Type B pancreatic cell (in vitro differentiated cells): Measurements from ENCODE around the gene CEP85. TPM values are rescaled to one million over a fixed set of nuclear protein-coding genes. Genes with fewer than 3 reads are reported as not detected.

ENCODE experiments used
- DNase-seq: peaks from one replicate; pipeline ENCODE4 v3.0.0; 2021; ENCODE audit warnings: mixed read lengths; ENCODE audit not compliant: unreplicated experiment; ENCODE audit errors: extremely low spot score
- H3K27ac Mint-ChIP-seq: 2 replicates; pipeline ENCODE4 v1.8.0; 2021; ENCODE audit warnings: mild to moderate bottlenecking, mixed read lengths
- H3K27me3 Mint-ChIP-seq: 2 replicates; pipeline ENCODE4 v1.8.0; 2021; ENCODE audit warnings: mixed read lengths
- H3K36me3 Mint-ChIP-seq: 2 replicates; pipeline ENCODE4 v1.8.0; 2021; ENCODE audit warnings: mixed read lengths
- H3K4me1 Mint-ChIP-seq: one replicate; pipeline ENCODE4 v1.8.0; 2021; ENCODE audit warnings: mixed read lengths; ENCODE audit not compliant: unreplicated experiment
- H3K4me3 Mint-ChIP-seq: 2 replicates; pipeline ENCODE4 v1.8.0; 2021; ENCODE audit warnings: mild to moderate bottlenecking, mixed read lengths
- H3K9me3 Mint-ChIP-seq: 2 replicates; pipeline ENCODE4 v1.8.0; 2021; ENCODE audit warnings: mixed read lengths
- total RNA-seq: library from RNA; stranded (reverse); gene quantifications from 2 replicates; pipeline ENCODE4 v1.2.1, GENCODE V29; 2021; ENCODE audit warnings: low replicate concordance
- TF ChIP-seq, protein P1 (sequence below): fragments of 200-600 bp; sonication (generic); conservative IDR thresholded peaks from 2 replicates; pipeline ENCODE4 v1.5.0; 2021; ENCODE audit warnings: antibody characterized with exemption, mild to moderate bottlenecking

CEP85 gene
- total RNA-seq, 1 donor from 2014 or later = 26.8 TPM

DNA sequence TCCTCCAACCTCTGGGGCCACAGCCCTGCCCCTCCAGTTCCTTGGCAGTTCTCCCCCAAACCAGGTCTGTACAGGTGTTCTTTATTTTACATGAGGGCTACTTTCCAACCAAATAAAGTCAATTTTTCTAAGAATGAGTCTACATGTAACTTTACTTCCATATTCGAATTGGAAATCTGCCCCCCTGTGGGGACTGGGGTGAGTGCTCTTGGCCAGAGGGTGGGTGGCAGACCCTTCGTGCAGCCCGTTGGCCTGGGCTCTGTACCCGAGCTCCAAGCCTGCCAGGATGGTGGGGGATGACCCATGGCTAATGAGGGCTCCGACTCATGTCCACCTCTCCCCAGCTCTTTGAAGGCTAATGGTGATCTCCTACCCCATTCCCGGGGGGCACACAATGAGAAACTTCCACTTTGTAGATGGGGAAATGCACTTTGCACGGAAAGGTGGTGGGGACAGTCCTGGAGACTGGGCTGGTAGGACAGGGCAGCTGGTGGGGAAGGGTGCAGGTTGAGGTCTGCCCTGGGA is 44.2 kb upstream of the CEP85 start:
- TF ChIP-seq, protein P1, sequence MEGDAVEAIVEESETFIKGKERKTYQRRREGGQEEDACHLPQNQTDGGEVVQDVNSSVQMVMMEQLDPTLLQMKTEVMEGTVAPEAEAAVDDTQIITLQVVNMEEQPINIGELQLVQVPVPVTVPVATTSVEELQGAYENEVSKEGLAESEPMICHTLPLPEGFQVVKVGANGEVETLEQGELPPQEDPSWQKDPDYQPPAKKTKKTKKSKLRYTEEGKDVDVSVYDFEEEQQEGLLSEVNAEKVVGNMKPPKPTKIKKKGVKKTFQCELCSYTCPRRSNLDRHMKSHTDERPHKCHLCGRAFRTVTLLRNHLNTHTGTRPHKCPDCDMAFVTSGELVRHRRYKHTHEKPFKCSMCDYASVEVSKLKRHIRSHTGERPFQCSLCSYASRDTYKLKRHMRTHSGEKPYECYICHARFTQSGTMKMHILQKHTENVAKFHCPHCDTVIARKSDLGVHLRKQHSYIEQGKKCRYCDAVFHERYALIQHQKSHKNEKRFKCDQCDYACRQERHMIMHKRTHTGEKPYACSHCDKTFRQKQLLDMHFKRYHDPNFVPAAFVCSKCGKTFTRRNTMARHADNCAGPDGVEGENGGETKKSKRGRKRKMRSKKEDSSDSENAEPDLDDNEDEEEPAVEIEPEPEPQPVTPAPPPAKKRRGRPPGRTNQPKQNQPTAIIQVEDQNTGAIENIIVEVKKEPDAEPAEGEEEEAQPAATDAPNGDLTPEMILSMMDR = peak; percentile 27
- Mint-ChIP-seq H3K27me3 (no peaks in the 10 kb centered on the region), H3K4me1 (no peaks in the 10 kb centered on the region), H3K36me3 (peaks cover 3% of the 10 kb centered on the region), H3K9me3 (no peaks in the 10 kb centered on the region), H3K27ac (no peak overlapping the region), H3K4me3 (no peak overlapping the region)
- no peak for DNase-seq

DNA sequence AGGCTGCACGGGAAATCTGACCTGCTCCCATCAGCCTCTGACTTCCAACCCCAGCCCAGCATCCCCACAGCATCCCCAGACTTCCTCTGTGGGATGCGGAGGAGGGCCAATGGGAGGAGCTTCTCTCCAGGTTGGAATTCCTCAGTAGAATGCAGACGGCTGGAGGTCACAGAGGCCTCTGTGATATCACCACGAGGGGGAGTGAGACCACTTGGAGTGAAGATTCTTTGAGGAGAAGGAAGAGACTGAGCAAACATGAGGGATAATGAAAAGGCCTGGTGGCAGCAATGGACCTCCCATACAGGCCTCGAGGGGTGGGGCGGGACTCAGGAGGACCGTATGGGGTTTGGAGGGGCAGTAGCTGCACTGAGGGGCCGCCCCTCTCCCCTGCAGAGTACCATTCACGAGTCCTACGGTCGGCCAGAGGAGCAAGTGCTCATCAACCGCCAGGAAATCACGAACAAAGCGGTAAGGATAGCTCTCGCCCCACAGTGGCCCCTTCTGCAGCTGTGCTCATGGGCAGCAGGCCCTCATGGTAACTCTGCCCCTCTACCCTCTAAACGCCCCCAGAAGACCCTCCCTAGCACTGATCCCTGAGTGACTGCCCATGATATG is 43.5 kb upstream of the CEP85 start, which contains the start of gene CATSPER4:
CATSPER4 (plus strand) TSS at position 230 of the 615 bp plus-strand sequence; CDS start at position 256, 26 bp downstream.
- no peak within 1 kb of the TSS for H3K4me3 Mint-ChIP-seq
- H3K27me3 Mint-ChIP-seq = no peaks in the 10 kb centered on the region

DNA sequence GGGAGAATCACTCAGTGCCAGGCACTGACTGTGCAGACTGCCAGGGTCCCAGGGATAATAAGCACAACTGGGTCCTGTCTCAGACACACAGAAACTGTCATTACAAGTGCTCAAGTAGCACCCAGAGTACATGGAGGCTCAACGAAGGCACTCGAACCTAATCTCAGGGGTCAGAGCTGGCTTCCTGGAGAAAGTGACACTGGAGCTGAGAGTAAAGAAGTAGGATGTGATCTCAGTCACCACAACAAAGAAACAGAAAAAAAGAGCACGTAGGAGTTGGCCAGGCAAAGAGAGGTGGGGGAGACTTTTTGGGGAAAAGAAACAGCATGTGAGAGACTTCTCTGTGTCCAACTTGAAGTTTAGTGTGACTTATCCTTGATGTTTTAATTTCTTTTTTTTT is 42.3 kb upstream of the CEP85 start:
- Mint-ChIP-seq H3K27ac (no peak overlapping the region), H3K4me3 (no peak overlapping the region), H3K27me3 (no peaks in the 10 kb centered on the region)

More for the DNA sequence above, 43.5 kb upstream of the CEP85 start, which contains the start of gene CATSPER4:
- Mint-ChIP-seq H3K9me3 (no peaks in the 10 kb centered on the region), H3K4me1 (no peaks in the 10 kb centered on the region), H3K27ac (peak within 1 kb of the TSS; percentile 21), H3K36me3 (peaks cover 3% of the 10 kb centered on the region)
- no peak for DNase-seq
- TF ChIP-seq, protein P1 = peak; percentile 50

DNA sequence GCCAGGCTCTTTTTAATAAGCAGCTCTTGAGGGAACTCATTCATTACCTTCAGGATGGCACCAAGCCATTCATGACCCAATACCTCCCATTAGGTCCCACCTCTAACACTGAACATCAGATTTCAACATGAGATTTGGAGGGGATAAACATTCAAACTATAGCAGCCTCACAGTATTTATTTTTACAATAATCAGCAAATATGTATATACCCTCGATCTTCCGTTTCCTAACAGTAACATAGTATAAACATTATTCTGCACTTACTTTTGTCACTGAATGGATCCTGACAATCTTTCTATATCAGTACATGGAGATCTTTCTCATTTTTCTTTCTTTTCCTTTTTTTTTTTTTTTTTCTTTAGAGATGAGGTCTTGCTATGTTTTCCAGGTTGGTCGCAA is 38.2 kb upstream of the CEP85 start:
- no peak for DNase-seq
- H3K9me3 Mint-ChIP-seq = no peaks in the 10 kb centered on the region
- peaks cover 11% of the 10 kb centered on the region for H3K4me1 Mint-ChIP-seq
- TF ChIP-seq, protein P1 = no peak
- no peak overlapping the region for H3K27ac Mint-ChIP-seq
- H3K36me3 Mint-ChIP-seq = no peaks in the 10 kb centered on the region
- H3K27me3 Mint-ChIP-seq = no peaks in the 10 kb centered on the region
- no peak overlapping the region for H3K4me3 Mint-ChIP-seq

More for the DNA sequence above, 42.3 kb upstream of the CEP85 start:
- Mint-ChIP-seq H3K4me1 (no peaks in the 10 kb centered on the region), H3K36me3 (no peaks in the 10 kb centered on the region), H3K9me3 (no peaks in the 10 kb centered on the region)
- TF ChIP-seq, protein P1 = no peak
- DNase-seq = no peak

DNA sequence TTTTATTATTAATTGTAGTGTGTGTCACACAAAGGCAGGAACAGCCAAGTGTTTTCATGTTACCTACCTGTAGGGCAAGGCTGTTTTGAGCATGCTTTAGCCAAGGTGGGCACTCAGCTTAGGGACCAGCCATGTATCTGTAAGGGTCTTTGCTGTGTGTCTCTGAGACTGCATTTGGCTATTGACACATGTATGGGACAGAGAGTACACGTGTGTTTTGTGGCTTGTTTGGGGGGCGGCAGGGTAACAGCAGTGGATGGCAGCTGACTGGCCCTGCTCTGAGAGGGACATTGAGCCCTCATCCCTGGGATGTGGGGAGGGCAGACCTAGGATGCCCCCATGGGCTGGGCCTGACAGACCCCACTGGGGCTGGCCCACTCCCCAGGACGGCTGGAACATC is 36.7 kb upstream of the CEP85 start:
- Mint-ChIP-seq H3K9me3 (no peaks in the 10 kb centered on the region), H3K36me3 (no peaks in the 10 kb centered on the region), H3K4me3 (no peak overlapping the region), H3K27ac (no peak overlapping the region), H3K4me1 (peaks cover 24% of the 10 kb centered on the region), H3K27me3 (peaks cover 1% of the 10 kb centered on the region)
- DNase-seq = no peak
- TF ChIP-seq, protein P1 = no peak
